ENCODE measurements around the gene IL36B. TPM values are rescaled to one million over a fixed set of nuclear protein-coding genes. Genes with fewer than 3 reads are reported as not detected.
A peak's percentile ranks its signal among the peaks of the same experiment; 100 is the strongest.

IL36B gene
- total and polyA plus RNA-seq, 9 of the 15 experiments (the other 6 are each of a cell fraction or from before 2014, with no cell fraction given), result not detected

DNA sequence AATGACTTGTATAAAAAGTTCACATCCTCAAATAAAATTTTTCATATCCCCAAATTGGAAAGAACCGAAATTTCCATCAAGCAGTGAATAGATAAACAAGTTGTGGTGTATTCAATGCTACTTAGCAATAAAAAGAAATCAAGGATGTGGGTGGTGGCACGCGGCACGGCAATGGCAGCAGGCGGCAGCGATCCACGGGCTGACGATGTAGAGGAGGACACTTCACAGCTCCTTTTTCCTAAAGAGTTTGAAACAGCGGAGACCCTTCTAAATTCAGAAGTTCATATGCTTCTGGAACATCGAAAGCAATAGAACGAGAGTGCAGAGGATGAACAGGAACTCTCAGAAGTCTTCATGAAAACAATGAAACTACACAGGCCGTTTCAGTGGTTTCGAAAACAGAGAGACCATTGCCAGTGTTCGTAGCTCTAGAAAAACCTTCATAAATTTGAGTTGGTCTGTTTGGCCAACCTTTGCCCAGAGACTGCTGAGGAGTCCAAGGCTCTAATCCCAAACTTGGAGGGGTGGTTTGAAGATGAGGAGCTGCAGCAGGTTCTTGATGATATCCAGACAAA, 57.2 kb downstream of the IL36B start:
- no peaks in the 10 kb centered on the region for H3K27me3 ChIP-seq (ENCODE audit: control insufficient read depth in 2 of 2, insufficient read depth in 2 of 2, low read length in 2 of 2)
- H3K27ac ChIP-seq (ENCODE audit: extremely low read depth, low read depth, low read length), result no peak overlapping the region
- 15% methylated on average over 14 of the region's 14 CpGs for WGBS (ENCODE audit: insufficient coverage, low coverage, missing lambda C conversion rate)
- no peak overlapping the region for H3K4me3 ChIP-seq
- peaks cover 6% of the 10 kb centered on the region for H3K9me3 ChIP-seq (replicated peaks; ENCODE audit: control insufficient read depth, insufficient read depth, low read depth, low read length)
- H4K20me1 ChIP-seq (replicated peaks; ENCODE audit: control insufficient read depth, insufficient read depth, low read length), result no peaks in the 10 kb centered on the region
- no peak overlapping the region for H3K9ac ChIP-seq (ENCODE audit: insufficient read depth in 1 of 2, low read depth in 2 of 2, low read length in 2 of 2)
- no peaks in the 10 kb centered on the region for H3K9me1 ChIP-seq (ENCODE audit: control insufficient read depth, insufficient read depth, low read length)
- no peaks in the 10 kb centered on the region for H3K4me1 ChIP-seq (replicated peaks in 1 of 2; ENCODE audit: control insufficient read depth in 2 of 2, insufficient read depth in 2 of 2, low read length in 2 of 2)
- no TSS peak for BruUV-seq (replicated peaks)
- no peak for ATAC-seq
- no peaks in the 10 kb centered on the region for H3K36me3 ChIP-seq (ENCODE audit: control insufficient read depth, insufficient read depth, low read length)
- no peak overlapping the region; the same call in 1 of the 2 replicates for H3K4me2 ChIP-seq (ENCODE audit: insufficient read depth, low read length)
- intact Hi-C loops (cut with micrococcal nuclease) (no loop called here), in situ Hi-C loops (cut with MboI) (no loop called here)
- no peaks in the 10 kb centered on the region for H3K79me2 ChIP-seq (ENCODE audit: control insufficient read depth, insufficient read depth, low read length)
- no peak for DNase-seq (ENCODE audit: extremely low read depth in 1 of 4, low spot score in 3 of 4)
- no peak for FAIRE-seq
- no peak for TF ChIP-seq JUN (IDR thresholded peaks at IDR 0.05; ENCODE audit: borderline replicate concordance, low read depth, low read length)
- TF ChIP-seq JUN (CRISPR knock-in tag; IDR thresholded peaks at IDR 0.05; ENCODE audit: borderline replicate concordance), result no peak
- TF ChIP-seq, protein P1, sequence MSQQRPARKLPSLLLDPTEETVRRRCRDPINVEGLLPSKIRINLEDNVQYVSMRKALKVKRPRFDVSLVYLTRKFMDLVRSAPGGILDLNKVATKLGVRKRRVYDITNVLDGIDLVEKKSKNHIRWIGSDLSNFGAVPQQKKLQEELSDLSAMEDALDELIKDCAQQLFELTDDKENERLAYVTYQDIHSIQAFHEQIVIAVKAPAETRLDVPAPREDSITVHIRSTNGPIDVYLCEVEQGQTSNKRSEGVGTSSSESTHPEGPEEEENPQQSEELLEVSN (IDR thresholded peaks at IDR 0.05; ENCODE audit: borderline replicate concordance in 1 of 2, extremely low read depth in 1 of 2, insufficient read depth in 1 of 2, insufficient read length in 1 of 2, low read depth in 1 of 2, low read length in 1 of 2, poor library complexity in 1 of 2, severe bottlenecking in 1 of 2), result peak in 1 of 2 experiments; percentile 11
- H2AFZ ChIP-seq (ENCODE audit: low read depth, low read length), result peak overlapping the region; percentile 37
- POLR2A ChIA-PET, result interaction anchor here (0.8 kb wide), 1 partner anchor 211 kb away, joined by 3 read pairs; no protein-coding TSS in a partner anchor
- CTCF ChIA-PET (ENCODE audit: low intra/inter-chr PET ratio), result no interaction called here

DNA sequence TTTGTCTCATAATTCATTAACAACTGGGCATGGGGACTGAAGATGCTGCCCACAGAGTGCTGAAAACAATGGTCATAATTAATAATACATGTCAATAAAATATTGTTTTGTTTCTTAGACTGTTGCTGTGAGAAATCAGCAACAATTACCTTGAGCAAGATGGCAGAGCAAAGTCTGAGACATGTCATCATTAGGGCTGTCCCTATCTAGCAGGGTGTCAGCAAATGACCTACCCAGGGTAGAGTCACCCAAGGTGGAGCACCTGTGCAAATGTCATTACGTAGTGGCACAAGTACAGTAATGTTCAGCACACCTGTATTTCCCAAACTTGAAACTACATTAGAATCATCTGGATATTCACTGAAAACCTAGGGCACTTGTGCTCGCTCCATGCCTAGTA, 58.0 kb downstream of the IL36B start:
- POLR2A ChIA-PET, result no interaction called here
- H3K9ac ChIP-seq (ENCODE audit: insufficient read depth in 1 of 2, low read depth in 2 of 2, low read length in 2 of 2), result no peak overlapping the region
- no peaks in the 10 kb centered on the region for H3K4me1 ChIP-seq (replicated peaks in 1 of 2; ENCODE audit: control insufficient read depth in 2 of 2, insufficient read depth in 2 of 2, low read length in 2 of 2)
- no peak for FAIRE-seq
- no peak overlapping the region for H3K4me3 ChIP-seq
- no peaks in the 10 kb centered on the region for H3K36me3 ChIP-seq (ENCODE audit: control insufficient read depth, insufficient read depth, low read length)
- no peak overlapping the region for H3K4me2 ChIP-seq (ENCODE audit: insufficient read depth, low read length)
- no peaks in the 10 kb centered on the region for H3K27me3 ChIP-seq (ENCODE audit: control insufficient read depth in 2 of 2, insufficient read depth in 2 of 2, low read length in 2 of 2)
- no peaks in the 10 kb centered on the region for H3K9me1 ChIP-seq (ENCODE audit: control insufficient read depth, insufficient read depth, low read length)
- intact Hi-C loops (cut with micrococcal nuclease) (no loop called here), in situ Hi-C loops (cut with MboI) (no loop called here)
- peaks cover under 1% of the 10 kb centered on the region; the same call in 1 of the 2 replicates for H3K9me3 ChIP-seq (replicated peaks; ENCODE audit: control insufficient read depth, insufficient read depth, low read depth, low read length)
- DNase-seq (ENCODE audit: extremely low read depth in 1 of 4, low spot score in 3 of 4), result no peak
- no peaks in the 10 kb centered on the region for H4K20me1 ChIP-seq (replicated peaks; ENCODE audit: control insufficient read depth, insufficient read depth, low read length)
- TF ChIP-seq ELF1 (tag; IDR thresholded peaks at IDR 0.05) (no peak), ETS2 (tag; IDR thresholded peaks at IDR 0.05; ENCODE audit: borderline replicate concordance, poor library complexity, severe bottlenecking) (no peak), ZNF785 (CRISPR knock-in tag; IDR thresholded peaks at IDR 0.05) (no peak), HDAC1 (IDR thresholded peaks at IDR 0.05) (no peak), POLR2A (conservative IDR thresholded peaks at IDR 0.05) (no peak)
- TF ChIP-seq, protein P2, sequence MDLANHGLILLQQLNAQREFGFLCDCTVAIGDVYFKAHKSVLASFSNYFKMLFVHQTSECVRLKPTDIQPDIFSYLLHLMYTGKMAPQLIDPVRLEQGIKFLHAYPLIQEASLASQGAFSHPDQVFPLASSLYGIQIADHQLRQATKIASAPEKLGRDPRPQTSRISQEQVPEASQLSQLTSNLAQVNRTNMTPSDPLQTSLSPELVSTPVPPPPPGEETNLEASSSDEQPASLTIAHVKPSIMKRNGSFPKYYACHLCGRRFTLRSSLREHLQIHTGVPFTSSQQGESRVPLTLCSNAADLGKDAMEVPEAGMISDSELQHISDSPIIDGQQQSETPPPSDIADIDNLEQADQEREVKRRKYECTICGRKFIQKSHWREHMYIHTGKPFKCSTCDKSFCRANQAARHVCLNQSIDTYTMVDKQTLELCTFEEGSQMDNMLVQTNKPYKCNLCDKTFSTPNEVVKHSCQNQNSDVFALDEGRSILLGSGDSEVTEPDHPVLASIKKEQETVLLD (IDR thresholded peaks at IDR 0.05), result no peak
- TF ChIP-seq, protein P3, sequence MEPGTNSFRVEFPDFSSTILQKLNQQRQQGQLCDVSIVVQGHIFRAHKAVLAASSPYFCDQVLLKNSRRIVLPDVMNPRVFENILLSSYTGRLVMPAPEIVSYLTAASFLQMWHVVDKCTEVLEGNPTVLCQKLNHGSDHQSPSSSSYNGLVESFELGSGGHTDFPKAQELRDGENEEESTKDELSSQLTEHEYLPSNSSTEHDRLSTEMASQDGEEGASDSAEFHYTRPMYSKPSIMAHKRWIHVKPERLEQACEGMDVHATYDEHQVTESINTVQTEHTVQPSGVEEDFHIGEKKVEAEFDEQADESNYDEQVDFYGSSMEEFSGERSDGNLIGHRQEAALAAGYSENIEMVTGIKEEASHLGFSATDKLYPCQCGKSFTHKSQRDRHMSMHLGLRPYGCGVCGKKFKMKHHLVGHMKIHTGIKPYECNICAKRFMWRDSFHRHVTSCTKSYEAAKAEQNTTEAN (CRISPR knock-in tag; IDR thresholded peaks at IDR 0.05), result no peak
- no peak for ATAC-seq
- no peak overlapping the region for H3K27ac ChIP-seq (ENCODE audit: extremely low read depth, low read depth, low read length)
- 31% methylated on average over 2 of the region's 2 CpGs for WGBS (ENCODE audit: insufficient coverage, low coverage, missing lambda C conversion rate)
- no peak overlapping the region for H2AFZ ChIP-seq (ENCODE audit: low read depth, low read length)
- CTCF ChIA-PET (ENCODE audit: low intra/inter-chr PET ratio), result no interaction called here
- no TSS peak for BruUV-seq (replicated peaks)
- H3K79me2 ChIP-seq (ENCODE audit: control insufficient read depth, insufficient read depth, low read length), result no peaks in the 10 kb centered on the region
